GM19238 (cell line): Measurements from ENCODE around the gene JMY.

Experiments
- DNase-seq: peaks from one replicate; pipeline ENCODE4 v3.0.0; 2011; ENCODE audit warnings: low spot score; ENCODE audit not compliant: insufficient read length

The JMY gene, protein sequence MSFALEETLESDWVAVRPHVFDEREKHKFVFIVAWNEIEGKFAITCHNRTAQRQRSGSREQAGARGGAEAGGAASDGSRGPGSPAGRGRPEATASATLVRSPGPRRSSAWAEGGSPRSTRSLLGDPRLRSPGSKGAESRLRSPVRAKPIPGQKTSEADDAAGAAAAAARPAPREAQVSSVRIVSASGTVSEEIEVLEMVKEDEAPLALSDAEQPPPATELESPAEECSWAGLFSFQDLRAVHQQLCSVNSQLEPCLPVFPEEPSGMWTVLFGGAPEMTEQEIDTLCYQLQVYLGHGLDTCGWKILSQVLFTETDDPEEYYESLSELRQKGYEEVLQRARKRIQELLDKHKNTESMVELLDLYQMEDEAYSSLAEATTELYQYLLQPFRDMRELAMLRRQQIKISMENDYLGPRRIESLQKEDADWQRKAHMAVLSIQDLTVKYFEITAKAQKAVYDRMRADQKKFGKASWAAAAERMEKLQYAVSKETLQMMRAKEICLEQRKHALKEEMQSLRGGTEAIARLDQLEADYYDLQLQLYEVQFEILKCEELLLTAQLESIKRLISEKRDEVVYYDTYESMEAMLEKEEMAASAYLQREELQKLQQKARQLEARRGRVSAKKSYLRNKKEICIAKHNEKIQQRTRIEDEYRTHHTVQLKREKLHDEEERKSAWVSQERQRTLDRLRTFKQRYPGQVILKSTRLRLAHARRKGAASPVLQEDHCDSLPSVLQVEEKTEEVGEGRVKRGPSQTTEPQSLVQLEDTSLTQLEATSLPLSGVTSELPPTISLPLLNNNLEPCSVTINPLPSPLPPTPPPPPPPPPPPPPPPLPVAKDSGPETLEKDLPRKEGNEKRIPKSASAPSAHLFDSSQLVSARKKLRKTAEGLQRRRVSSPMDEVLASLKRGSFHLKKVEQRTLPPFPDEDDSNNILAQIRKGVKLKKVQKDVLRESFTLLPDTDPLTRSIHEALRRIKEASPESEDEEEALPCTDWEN

DNA sequence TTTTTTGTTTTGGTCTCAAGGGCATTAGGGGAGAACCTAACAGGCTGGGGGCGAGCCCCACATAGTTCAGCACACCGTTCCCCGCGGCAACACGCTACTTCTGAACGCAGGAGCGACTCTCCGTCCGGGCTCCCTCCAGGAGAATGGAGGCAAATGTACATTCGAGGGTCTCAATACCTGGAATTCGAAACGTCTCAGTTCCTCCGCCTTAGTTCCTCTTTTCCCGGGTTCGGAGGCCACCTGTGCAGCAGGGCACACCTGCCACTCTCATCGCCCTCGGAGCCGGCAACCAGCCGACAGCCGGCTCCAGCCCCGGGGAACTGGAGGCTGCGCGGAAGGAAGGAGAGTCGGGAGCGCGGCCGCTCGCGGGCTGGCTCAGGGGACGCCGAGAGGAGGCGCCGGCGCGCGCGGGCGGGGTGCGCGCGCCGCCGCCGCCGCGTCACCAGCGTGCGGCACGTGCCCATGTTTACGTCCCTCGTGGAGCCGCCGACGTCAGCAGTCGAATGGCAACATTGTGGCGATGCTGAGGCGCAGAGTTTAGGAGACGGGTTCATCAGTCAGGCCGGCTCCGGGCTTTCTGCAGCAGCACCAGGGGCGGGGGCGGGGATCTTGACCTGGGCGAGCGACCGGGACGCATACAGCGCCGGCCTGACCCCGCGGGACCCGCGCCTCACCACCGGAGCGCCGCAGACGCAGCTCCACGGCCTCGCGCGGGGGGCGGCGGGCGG is at the start of gene JMY:
TSS of gene JMY (plus strand) at position 498 of the 728 bp plus-strand sequence. CDS start 520 bp downstream, outside the sequence.
- DNase-seq = peak; percentile 84

- no peak for DNase-seq
Measured at GRCh38 chr5:79186455-79186854, 49.5 kb upstream of the JMY start.

DNA sequence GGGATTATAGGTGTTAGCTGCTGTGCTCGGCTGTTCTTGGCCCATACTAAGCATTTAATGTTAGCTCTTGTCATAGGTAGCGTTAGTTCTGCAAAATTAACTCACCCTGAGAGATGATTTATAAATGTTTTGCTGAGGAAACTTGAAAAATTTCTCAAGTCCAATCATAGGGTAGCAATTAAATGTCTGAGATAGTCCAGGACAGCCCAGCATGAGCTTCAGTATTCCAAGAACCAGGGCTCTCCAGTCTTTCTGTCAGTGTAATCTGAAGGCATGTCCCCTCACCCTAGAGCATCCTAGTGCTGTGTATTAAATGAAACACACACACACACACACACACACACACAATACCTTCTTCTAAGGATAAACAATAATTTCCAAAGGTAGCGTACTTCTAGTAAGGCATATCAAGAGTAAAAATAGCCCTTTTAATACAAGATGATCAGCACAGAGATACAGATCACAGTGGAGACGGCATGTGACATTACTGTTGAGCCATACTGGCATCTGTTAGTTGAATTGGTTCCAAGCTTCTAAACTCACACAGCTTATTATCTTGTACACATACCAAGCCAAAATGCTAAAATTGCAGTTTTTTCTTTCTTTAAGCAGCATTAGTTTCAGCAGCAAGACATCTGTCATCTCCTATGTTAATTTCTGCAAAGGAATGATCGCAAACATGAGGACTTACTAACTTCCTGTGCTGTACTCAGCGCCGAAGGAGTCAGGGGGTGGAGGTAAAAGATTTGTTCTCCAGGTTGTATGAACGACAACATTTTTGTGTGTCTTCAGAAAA is 46.3 kb upstream of the JMY start:
- no peak for DNase-seq

- DNase-seq = no peak
Measured at GRCh38 chr5:79190235-79190529, 45.7 kb upstream of the JMY start.

DNA sequence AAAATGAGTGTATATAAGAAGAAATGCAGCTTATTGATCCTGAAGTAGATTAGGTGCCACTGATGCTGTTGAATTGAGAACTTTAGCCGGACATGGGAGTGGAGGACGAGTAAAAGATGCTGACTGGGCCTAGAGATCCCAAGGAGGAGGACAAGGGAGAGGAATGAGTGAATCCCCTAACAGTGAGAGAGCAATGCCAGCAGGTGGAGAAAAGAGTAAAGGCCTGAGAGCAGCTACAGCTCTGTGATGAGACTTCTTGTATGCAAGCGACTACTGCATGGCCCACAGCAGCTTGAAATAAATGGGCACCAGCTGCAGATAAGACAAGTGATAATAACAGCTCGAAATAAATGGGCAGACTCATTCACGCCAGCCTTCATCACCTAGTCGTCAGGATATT is 44.5 kb upstream of the JMY start:
- DNase-seq = no peak

DNA sequence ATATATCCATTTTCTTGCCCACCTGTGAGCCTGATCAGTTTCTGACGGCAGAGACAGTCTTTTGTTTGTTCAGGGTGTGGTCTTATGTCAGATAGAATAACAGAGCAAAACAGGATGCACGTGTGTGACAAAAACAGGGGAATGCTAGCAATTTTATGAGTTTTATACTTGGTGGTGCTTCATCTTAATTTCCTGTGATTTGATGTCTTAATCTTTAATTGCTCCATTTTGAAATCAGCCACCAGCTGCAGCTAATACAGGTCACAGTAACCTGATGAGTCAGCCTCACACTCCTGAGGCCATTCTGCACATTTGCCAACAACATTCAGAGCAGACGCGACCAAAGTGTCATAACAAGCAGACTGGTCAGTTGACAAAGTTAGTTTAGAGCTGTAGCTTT is 42.3 kb upstream of the JMY start:
- no peak for DNase-seq

GRCh38 chr5:79200573-79201183 is 35.3 kb upstream of the JMY start:
- DNase-seq = no peak

GRCh38 chr5:79201206-79201605 is 34.7 kb upstream of the JMY start:
- no peak for DNase-seq

- DNase-seq = no peak
Measured at GRCh38 chr5:79202076-79202475, 33.9 kb upstream of the JMY start.

DNA sequence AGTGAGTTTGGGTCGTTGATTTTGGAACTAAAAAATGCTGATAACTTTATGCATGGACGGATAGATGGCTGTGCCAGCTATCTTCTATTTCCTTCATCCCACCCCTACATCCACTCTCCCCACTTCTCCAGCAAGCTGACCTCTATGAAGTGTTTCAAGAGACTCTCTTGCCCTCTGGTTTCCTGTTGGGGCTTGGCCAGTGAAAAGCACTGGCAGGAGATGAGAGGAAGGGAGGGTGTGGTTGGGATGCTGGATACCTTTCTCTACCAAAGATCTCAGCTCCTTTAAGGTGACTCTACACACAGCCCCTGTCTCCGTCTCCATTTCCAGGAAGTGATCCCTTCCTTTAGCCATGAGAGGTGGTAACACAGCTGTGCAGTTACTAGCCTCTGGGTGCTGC is 30.0 kb upstream of the JMY start:
- no peak for DNase-seq

DNA sequence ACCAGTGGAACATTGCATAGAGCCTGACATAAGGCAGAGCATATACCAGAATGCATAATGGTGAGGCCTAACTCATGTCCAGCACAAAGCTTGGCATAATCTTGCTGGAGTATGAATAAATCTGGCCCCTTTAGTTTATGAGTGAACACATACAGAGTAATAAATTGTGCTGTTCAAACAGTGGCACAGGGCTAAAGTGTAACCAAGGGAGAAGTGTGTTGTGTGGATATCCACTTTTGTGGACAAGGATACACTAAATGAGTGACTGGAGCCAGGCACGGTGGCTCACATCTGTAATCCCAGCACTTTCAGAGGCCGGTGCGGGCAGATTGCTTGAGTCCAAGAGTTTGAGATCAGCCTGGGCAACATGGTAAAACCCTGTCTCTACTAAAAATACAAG is 29.4 kb upstream of the JMY start:
- no peak for DNase-seq

GRCh38 chr5:79209505-79209904 is 26.4 kb upstream of the JMY start:
- DNase-seq = no peak

- DNase-seq = no peak
Measured at GRCh38 chr5:79224286-79224984, 11.5 kb upstream of the JMY start.

- no peak for DNase-seq
Measured at GRCh38 chr5:79225026-79225425, 10.9 kb upstream of the JMY start.

DNA sequence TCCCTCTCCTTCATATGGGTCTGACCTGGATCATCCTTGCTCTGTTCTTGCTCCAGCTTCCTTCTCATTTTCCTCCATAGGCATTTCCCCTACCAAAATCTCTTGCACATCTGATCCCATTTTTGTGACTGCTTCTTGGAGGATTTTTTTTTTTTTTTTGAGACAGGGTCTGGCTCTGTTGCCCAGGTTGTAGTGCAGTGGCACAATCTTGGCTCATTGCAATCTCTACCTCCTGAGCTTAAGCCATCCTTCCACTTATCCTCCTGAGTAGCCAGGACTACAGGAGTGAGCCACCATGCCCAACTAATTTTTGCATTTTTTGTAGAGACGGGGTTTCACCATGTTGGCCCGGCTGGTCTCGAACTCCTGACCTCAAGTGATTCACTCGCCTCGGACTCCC is 10.5 kb upstream of the JMY start:
- DNase-seq = no peak

GRCh38 chr5:79227484-79228025 is 8.4 kb upstream of the JMY start:
- DNase-seq = no peak

DNA sequence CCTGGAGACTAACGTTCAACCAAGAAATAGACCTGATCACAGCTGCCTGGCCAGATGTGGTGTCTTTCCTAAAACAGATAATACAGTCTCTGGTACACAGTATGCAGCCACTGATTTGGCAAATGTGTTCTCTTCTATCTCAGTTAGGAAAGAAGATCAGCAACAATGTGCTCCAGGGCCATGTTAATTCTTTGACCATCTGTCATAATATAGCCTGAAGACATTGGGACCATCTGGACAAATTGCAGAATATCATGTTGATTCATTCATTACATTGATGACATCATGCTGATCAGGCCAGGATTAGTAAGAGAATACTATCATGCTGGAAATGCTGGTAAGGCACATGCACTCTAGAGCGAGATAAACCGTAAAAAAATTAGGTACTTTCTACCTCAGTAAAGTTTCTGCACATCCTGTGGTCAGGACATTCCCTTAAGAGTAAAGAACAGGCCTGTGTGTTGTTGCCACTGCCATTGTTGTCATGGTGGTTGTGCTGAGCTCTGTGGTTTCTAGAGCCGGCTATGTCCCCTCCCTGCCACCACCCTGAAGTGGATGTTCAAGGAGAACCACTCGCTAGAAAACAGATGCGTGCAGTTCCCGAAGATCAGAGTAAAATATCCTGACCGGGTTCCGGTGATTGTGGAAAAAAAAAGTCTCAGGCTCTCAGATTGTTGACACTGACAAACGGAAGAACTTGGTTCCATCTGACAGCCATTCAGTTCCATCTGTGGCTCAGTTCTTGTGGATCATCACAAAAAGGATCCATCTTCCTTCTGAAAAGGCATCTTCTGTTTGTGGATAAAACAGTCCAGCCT is 6.4 kb upstream of the JMY start:
- DNase-seq = peak; percentile 13

DNA sequence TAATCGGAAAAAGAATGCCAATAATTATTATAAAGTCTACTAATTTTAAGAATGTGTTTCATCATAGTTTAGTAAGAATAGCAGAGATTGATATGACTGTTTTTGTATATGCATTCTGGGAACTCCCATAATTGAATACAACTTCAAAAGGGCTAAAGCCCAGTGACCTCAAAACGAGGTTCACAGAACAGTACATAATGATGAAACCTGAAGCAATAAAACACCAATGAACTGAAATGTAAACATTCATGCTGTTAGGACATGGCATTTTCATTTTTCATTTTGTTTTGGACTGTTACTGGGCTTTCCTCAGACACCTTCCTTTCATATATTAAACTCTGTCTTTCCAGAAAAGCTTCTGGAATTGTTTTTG is 684 bp upstream of the JMY start:
- DNase-seq = no peak
